Activated effector memory CD4-positive, alpha-beta T cell treated with anti-CD3 and anti-CD28 coated beads, Interleukin-2, amount 50 U/mL, for 16 hours (primary cell): ENCODE measurements around the gene CREB5.

ENCODE experiments used
- DNase-seq: peaks from one replicate; pipeline ENCODE4 v3.0.0-alpha.2; 2020

The CREB5 gene

DNA sequence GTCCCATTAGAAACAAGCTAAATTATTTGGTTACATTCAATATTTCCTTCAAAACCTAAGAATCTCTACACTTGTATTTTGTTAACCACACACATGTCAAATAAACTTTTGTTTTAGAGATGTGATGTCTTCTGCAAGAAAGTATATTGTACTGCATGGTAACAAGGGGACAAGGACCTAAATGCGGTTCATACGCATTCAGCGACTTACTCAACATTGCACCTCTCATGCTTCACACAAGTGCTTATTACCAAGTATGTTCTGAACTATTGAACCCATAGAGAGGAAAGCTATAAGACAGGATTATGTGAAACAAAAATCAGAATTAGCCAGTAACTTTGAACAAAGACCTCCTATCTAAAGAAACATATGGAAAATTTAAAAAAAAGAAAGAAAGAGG, 68.3 kb downstream of the CREB5 start:
- no peak for DNase-seq

- DNase-seq: no peak
Measured at GRCh38 chr7:28481091-28481926, 69.0 kb downstream of the CREB5 start.

DNA sequence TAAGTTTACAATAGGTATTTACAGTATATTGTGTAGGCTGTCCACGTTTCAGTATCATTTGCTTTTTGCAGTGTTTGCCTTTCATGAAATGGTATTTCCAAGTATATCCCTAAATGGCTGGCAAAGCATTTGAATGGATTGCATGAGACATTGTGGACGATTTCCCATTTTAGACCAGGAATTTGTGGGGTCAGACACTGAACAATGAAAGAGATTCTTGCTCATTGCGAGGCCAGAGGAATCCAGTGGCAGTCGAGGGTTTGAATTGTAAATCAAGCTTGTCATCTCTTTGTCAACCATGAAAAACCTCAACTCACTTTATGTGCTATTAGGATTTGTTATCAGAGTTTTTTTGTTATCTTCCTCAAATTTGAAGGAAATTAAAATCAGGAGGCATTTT, 70.8 kb downstream of the CREB5 start:
- DNase-seq: no peak

GRCh38 chr7:28483908-28484605, 71.7 kb downstream of the CREB5 start:
- DNase-seq: no peak

- DNase-seq: no peak
Measured at GRCh38 chr7:28484606-28484935, 72.3 kb downstream of the CREB5 start.

- no peak for DNase-seq
Measured at GRCh38 chr7:28487487-28487886, 75.2 kb downstream of the CREB5 start.

DNA sequence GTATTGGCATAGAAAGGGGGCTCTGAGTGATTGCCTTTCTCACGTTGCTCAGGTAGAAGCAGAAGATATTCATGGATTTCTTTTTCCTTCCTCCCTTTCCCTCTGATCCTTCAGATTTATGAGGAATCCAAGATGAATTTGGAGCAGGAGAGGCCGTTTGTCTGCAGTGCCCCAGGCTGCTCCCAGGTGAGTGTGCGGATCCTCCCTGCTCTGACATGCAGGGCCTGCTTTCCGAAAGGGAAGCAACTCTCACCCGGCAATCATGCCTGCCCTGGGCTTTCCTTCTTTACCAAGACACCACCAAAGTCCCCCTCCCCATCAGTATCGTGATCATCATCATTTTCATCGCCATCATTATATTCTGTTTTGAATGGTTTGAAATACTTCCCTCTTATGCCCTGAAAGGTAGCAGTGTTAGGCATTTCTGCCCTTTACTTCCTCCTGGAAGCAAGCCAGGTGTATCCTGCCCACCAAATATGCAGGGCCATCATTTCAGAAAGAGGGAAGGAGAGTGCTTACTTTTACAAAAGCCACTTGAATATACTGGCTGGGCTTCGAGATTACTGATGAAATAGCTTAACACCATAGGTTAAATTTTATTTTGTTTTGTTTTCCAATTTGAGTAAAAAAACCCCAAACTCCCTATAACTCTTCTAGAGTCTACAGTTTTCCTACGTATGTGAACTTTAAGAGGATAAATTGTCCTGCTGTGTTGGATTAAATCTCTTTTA, 75.9 kb downstream of the CREB5 start:
- DNase-seq: no peak

DNA sequence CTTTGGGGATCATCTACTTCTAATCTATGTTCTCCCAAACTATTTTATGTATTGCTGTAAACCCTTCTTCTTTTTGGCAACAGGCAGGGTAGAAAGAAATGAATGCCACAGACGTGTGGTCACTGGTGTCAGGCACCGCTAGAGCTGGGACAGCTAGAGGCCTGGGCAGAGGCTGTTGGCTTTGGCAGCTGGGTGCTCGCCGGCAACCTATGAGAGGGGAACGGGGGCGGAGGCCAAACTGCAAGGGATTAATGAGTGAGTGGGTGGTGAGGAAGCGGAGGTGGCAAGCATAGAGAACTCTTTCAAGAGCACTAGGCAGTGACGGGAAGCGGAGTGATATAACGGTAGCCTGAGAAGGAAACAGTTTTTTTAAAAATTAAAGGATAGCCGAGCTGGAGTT, 78.5 kb downstream of the CREB5 start:
- DNase-seq: no peak

DNA sequence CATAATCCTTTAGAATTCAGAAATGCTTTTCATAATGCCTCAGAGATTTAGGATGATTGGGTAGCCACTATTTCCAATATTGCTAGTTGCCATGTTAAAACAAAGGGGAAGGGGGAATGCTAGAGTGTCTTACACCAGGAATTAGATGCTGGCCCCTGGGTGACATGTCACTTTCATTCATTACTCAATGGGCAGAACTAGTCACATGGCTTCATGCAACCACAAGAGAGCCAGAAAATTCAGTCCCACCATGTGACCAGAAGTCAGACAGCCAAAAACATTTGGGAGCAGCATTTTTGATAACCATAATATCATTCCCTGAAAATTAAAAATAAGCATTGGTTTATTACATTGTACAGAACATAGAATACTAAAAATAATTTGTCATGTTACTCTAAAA, 81.2 kb downstream of the CREB5 start:
- no peak for DNase-seq

DNA sequence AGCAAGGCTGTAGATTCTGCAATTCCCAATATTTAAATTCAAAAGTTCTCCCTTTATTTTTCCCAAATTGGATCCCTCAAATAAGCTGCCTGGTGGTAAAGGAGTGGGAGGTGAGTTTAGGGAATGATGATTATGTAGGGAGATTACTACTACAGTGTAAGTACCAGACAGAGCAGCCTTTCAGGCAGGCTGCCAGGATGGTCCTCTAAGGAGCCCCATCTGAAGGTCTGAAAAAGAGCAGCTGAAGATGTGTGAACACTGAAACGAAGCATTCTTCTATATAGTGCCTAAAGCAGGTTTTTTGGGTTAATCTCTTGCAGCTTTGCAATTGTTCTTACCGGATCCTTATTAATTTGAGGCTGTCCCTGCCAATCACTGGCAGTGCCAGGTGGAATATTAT, 84.7 kb downstream of the CREB5 start:
- DNase-seq: no peak

DNA sequence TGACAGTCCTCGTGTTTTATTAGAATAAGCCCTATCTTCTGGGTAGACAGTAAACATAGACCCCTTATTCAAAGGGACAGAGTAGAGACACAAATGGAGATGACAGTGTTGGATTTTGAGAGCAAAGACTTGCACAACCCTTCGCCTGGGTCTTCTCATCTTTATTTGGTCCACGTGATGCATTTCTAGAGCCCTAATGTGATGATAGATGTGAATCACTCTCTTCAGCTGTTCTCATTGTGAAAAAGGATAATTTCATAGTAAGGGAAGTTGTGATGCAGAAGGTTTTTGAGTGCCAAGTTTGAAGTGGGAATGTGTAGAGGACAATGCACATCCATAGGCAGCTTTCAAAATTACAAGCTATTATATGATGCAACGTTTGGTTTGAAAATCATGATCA, 86.3 kb downstream of the CREB5 start:
- DNase-seq: no peak

GRCh38 chr7:28500138-28500537, 87.8 kb downstream of the CREB5 start:
- DNase-seq: no peak

GRCh38 chr7:28502408-28502807, 90.1 kb downstream of the CREB5 start:
- DNase-seq: no peak

DNA sequence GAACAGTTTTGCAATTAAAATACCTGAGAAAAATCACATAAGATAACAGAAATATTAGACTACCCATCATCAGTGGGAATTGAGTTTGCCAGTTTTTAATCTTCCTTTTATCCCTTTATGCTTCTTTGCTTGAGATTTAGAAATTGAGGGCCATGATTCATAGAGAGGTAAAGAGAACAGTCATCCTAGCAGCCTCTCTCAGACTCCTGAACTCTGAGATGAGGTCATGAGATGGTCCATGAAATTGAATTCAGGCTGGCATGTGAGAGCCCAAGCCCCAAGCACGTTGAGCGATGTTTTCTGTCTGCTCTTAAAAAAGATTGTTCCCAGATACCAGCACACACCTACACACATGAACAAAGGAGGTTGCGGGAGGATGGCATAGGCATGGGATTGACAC, 91.1 kb downstream of the CREB5 start:
- no peak for DNase-seq

DNA sequence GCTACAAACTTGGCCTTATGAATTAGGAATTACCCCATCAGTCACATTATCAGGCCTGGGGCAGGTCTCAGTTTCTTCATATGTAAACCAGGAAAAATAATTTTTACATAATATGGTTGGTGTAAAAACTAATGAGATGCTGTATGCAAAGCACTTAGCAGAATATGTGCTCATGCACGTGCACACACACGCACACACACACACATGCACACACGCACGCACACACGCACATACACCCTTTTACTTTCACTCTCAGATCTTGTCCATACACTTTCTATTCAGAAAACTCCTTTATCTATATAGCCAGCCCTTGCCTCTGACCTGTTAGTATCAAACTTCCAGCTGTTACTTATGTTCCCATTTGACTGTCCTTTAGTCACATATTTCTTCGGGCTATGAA, 92.7 kb downstream of the CREB5 start:
- DNase-seq: no peak

DNA sequence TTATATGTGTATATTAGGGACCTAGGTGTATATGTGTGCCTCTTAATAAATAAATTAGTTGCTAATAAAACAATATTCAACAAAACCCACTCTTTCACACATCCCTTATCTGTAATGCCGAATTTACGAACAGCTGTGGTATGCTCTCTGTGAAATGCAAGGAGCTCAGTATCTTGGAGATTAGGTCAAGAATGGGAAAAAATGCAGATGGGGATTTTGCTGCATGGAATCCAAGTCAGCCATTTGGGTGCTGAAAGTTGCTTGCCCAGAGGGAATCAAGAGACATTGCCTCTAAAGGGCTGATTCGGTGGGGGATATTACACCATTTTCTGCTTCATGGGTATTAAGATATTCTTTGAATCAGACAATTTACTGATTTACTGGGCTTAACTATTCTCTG, 93.5 kb downstream of the CREB5 start:
- DNase-seq: no peak

DNA sequence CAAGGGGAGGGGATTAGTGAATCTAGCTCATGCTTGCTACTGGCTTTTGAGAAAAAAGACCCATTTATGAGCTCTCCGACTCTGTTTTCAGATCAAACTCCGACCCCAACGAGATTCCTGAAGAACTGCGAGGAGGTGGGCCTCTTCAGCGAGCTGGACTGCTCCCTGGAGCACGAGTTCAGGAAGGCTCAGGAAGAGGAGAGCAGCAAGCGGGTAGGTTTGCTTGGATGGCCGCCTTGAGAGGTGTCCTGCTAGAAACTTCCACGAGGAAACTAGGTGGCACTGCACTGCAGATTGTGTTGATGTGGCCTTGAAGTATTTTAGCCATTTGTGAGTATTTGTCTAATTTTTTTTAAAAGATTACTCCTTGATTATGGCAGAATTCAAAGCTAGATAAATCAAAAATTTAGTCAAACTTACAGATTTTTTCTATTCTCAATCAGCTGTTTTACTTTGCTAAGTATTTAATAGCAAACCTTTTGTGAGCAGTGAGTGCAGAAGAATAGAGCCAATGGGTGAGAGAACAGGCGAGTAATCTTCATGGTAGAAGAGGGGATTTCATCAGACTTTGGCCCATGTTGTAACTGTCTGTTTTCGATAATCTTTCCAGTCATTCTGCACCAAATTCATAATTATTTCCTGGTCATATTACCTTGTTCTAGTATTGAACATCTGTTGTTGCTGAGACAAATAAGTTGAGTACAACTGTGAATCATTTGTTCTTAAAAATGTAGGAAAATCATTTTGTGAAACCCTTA, 95.4 kb downstream of the CREB5 start:
- DNase-seq: no peak

GRCh38 chr7:28509251-28510025, 97.1 kb downstream of the CREB5 start:
- DNase-seq: no peak

GRCh38 chr7:28510026-28510369, 97.7 kb downstream of the CREB5 start:
- no peak for DNase-seq

DNA sequence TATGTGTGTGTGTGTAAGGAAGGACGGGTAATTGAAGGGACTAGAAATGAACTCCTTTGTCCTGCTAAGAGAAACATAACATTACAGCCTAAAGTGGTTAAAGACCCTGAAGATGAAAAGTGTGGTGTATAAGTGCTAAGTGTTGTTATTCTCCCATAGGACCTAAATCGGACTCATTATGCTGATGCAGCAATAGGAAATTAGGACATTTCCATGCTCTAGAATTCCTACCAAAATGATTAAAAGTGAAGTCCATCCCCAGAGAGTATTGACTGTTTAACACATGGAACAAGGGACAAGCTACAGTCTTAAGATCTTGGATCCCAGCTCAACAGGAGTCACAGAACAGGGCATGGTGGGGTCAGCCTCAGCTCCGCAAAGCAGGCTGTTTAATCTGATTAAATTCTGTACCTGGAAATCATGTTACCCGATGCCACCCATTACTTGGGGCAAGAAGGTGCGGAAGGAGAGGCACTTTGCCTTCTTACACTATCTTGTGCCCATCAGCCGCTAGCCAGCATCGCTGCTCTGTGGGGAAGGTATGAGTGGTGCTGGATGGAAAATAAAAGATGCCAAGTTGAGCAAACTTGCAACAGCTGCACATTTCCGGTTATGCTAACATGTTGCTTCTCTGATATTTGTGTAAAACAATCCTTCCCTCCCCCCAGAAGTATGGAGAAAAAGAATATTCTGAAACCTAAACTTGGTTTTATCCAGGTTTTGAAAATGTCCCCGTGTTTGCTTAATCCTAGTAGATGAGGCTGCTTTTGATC, 100.5 kb downstream of the CREB5 start:
- DNase-seq: no peak

- DNase-seq: no peak
Measured at GRCh38 chr7:28516390-28517172, 104.3 kb downstream of the CREB5 start.
